HG02852 (cell line): ENCODE data around the gene P2RX6.

Source experiments
- ATAC-seq: cut with Tn5 transposase; IDR thresholded peaks from one replicate; pipeline ENCODE4 v1.9.1; 2021; ENCODE audit warnings: mild to moderate bottlenecking, moderate library complexity; ENCODE audit not compliant: unreplicated experiment

P2RX6 gene

DNA sequence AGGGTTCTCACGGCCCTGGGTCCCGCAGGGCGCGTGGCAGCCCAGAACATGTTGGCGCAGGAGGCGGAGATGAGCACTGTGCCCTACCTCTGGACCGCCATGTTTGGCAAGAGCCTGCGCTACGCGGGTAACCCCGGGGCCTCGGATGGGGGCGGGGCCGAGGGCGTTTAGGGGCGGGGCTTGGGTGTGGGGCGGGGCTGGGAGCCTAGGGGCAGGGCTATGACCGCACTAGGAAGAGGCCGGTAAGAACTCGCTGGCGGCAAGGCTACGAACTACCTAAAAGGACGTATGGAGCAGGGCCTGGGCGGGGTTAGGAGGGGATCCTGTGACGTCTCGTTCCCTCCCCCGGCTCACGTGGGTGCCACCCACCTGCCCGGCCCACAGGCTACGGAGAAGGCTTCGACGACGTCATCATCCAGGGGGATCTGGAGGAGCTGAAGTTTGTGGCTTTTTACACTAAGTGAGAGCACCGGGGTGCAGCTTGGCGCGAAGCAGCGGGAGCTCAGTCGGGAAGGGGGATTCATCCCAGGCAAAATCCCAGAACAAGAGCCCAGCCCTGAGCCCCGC is 35.6 kb upstream of the P2RX6 start:
- no peak for ATAC-seq

DNA sequence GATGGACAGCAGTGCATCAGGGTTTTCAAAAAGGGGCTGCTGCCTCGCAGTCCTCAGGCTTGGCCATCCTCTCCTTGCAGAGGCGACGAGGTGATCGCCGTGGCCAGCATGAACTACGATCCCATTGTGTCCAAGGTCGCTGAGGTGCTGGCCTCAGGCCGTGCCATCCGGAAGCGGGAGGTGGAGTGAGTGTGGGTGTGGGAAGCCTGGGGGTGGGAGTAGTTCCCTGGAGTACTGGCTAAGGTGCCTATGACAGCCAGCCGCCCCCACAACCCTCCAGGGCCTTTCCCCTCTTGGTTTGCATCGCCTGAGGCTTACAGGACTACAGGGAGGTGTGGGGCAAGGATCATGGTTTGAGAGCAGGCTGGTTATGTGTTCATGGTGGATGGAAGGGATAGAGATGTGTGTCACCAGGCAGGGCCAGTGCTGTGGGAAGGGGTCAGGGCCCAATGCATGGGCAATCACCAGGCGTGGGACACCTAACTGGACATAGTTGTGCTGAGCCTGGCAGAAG is 35.0 kb upstream of the P2RX6 start:
- no peak for ATAC-seq

DNA sequence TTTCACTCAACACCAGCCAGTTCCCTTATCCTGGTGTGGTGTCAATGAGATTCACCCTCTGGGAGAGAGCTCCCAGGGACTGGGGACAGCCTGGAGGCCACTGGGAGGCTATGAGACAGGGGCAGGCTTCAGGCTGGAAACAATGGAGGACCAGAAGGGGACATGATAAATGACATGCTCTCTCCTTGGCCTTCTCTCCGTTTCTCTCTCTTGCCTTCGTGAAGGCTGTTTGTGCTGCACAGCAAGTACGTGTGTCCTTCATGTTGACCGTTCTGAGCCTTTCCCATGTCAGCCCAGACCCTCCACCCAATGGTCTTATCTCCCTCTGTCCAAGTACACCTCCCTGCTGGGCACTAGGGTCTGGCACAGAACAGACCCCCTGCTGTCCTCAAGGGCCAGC is 34.4 kb upstream of the P2RX6 start:
- no peak for ATAC-seq

- ATAC-seq, result no peak
Measured at GRCh38 chr22:20980938-20981722, 33.8 kb upstream of the P2RX6 start.

DNA sequence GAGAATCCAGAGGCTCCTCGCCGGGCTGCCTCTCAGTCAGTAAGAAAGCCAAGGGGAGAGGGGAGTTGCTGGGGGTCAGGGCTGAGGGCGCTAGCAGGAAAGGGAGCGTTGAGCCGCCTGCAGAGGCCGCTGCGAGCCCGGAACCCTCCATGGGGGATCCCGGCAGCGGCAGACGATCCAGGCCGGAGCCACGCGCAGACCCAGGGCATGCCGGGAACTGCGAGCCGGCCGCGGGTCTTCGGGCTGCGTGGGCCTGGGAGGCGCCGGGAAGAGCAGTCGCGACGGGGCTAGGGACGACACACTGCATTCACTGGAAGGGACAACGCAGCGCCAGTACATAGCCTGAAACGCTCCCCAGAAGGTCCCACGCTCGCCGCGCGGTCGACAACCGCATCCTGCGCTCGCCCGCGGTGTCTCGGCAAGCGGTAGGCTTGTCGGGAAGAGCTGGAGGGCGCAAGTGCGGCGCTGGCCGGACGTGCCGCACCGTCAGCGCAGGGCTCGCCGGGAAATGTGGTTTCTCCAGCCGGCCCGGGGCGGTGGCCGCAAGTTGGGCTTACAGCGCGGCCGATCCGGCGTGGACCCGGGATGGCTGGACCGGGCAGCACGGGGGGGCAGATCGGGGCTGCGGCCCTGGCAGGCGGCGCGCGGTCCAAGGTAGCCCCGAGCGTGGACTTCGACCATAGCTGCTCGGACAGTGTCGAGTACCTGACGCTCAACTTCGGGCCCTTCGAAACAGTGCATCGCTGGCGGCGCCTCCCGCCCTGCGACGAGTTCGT is 33.0 kb upstream of the P2RX6 start, which contains the start of gene LZTR1:
TSS of gene LZTR1 (plus strand) at position 511 of the 776 bp plus-strand sequence. CDS start at position 586, 75 bp downstream.
- ATAC-seq, result peak; percentile 83

GRCh38 chr22:20982563-20982882 is 32.4 kb upstream of the P2RX6 start:
- no peak for ATAC-seq

- no peak for ATAC-seq
Measured at GRCh38 chr22:20983081-20983771, 31.7 kb upstream of the P2RX6 start.

- ATAC-seq, result no peak
Measured at GRCh38 chr22:20985720-20986119, 29.2 kb upstream of the P2RX6 start.

GRCh38 chr22:20986365-20986764 is 28.6 kb upstream of the P2RX6 start:
- no peak for ATAC-seq

GRCh38 chr22:20987375-20987774 is 27.6 kb upstream of the P2RX6 start:
- no peak for ATAC-seq

DNA sequence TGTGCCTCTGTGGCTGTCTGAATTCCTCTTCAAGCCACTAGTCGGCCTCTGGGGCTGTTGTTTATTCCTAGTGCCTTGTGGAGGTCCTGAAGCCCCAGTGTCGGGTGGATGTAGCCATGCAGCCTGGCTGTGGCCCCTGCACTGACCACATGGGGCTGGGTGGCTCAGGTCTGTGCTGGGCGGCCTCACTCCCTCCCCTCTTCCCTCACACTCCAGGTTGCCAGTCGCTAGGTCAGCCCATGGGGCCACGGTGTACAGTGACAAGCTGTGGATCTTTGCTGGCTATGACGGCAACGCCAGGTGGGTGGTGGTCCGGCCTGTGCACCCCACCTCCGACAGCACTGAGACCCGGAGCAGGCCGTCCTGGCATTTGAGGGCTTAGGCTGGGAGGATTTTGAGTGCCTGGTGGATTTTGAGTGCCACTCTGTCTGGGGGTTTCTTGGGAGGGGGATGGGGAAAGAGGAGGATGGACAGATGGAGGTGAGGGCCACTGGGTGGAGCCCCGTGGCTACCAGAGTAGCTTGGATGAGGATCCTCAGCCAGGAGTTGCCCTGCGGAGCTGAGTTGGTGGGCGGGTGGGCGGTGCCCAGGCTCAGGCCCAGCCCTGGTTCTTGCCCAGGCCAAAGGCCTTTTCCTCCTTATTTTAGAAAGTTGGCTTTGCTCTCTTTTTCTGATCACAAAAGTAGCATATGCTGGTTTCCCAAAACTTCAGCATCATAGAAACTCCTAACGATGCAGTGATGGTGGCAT is 26.2 kb upstream of the P2RX6 start:
- no peak for ATAC-seq

DNA sequence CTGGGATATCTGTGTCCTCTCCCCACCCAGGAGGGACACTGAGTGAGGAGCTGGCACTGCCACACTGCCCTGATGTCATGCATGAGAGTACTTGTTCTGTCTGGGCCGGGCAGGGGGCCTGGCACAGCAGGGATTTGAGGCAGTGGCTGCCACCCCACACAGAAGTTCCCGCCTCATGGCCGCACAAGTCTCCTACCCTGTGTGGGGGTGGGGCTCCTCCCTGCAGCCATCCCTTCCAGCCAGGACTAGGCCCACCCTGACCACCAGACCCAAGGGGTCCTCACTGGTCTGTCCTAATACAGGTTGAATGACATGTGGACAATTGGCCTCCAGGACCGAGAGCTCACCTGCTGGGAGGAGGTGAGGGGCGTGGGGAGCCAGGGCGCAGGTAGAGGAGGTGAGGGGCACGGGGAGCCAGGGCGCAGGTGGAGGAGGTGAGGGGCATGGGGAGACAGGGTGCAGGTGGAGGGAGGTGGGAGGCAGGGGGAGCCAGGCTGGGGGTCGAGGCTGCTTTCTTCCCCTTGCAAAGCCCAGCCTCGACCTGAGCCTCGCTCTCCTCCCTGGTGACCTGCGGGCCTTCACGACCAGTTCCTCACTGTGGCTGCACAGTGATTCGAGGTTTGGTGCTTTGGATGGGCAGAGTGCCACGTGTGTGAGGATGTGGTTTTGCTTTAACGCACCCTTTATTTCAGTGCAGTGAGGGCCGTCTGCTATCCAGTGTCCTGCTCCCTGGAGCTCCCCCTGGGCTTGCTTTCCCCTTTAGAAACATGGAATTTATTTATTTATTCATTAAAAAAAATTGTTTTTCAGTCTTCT is 25.4 kb upstream of the P2RX6 start:
- no peak for ATAC-seq

DNA sequence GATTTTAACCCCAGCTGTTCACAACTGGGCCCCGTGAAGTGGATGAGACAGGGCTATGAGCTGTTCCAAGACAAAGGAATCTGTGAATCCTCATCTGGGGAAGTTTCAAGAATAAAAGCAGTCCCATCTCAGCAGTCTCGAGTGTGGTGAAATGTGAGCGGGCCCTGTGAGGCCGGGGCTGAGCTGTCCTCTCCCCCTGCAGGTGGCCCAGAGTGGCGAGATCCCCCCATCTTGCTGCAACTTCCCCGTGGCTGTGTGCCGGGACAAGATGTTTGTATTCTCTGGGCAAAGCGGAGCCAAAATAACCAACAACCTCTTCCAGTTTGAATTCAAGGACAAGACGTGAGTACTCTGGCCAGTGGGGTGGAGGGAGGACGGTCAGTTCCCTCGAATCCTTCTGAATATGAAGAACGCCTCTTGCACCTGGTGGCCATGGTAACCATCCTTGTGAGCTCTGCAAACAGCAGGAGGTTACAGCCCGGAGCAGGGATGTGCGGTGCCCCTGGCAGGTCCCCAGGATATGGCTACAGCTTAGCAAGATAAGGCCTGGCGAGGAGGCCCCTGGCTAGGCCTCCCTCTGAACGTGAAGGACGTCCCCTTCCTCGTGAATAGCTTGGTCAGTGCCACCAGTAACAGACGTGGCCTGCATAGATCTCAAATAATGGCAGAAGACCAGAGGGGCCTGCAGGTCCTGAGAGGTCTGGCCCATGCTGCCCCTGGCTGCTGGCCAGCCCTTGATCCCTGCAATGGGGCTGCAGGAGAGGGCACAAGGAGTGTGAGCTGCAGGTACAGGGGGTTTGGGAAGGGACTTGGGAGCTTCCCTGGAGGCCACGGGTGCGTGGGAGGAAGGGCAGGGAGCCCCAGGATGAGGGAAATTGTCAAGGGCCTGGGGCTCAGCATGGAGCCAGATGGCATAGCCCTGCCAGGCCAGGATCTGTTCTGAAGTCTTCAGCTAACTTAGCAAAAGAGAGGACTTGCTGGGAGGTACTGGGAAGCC is 24.5 kb upstream of the P2RX6 start:
- ATAC-seq, result no peak

DNA sequence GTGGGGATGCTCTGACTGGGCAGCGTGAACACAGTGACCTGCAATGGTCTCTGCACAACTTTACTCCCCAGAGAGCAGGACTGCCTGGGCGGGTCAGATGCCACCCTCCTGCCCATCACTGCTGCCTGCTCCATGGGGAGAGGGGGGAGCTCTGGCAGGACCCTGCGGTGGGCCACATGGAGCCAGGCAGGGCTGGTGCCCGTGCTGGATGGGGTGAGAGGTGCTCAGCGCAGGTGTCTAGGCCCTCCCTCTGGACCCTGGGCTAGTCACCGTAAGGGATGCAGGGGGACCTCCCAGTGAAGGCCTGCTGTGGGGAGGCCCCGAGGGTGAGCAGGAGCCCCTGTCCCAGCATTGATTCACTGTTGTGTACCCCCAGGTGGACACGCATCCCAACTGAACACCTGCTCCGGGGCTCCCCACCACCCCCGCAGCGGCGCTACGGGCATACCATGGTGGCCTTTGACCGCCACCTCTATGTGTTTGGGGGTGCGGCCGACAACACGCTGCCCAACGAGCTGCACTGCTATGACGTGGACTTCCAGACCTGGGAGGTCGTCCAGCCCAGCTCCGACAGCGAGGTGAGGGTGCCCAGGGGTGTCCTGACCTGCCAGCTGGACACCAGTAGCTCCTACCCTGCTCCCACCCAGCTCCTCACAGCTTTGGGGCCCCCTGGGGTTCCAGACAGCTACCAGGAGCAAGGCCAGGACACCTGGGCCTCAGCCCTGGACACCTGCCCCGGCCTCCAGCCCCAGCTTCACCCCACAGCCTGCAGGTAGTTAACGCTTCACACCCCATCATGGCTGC is 23.5 kb upstream of the P2RX6 start:
- ATAC-seq, result no peak

DNA sequence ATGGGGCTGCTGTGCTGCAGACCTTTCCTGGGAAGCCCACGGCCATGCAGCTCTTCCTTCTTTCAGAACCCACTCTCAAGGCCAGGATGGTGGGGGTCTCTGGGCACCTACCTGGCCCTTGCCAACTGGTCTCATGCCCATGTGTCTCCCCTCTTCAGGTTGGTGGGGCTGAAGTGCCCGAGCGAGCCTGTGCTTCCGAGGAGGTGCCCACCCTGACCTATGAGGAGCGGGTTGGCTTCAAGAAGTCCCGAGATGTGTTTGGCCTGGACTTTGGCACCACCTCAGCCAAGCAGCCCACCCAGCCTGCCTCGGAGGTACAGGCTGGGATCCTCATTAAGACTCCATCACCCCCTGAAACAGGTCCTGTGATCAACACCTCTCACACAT is 22.9 kb upstream of the P2RX6 start:
- no peak for ATAC-seq

GRCh38 chr22:20992456-20993303 is 22.3 kb upstream of the P2RX6 start:
- no peak for ATAC-seq
